ENCODE data around the gene RNFT1.
"Not testable (repeated sequence)": the region's sequence is repeated elsewhere in the genome, so short reads cannot be mapped to it uniquely, and the experiment has no call there.

RNFT1 gene

DNA sequence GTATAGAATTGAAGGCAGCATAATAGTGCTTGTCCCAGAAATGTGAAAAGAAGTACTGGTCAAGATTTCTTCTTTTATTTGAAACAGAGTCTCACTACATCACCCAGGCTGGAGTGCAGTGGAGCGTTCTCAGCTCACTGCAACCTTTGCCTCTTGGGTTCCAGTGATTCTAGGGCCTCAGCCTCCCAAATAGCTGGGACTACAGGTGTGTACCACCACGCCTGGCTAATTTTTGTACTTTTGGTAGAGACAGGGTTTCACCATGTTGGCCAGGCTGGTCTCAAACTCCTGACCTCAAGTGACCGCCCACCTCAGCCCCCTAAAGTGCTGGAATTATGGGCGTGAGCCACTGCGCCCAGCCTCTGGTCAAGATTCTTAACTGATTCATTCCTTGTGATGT is 43.9 kb downstream of the RNFT1 start:
- DNase-seq = not testable (repeated sequence)

DNA sequence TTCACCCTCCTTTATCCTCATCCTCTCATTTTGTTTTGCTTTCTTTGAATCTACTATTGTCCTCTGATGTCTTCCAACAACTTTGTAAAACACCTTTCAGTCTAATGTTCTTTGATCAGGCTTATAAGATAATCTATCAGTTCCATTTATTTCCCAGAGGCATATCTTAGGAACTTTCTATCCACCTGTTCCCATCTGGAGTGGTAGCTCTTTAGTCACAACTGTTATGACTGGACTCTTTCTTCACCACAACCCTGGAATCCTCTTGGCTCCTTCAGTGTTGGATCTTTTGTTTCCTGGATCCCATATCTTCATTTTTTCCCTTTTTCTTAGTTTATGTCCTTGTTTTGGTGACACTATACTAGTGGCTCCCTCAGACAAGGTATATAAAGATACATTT is 48.1 kb downstream of the RNFT1 start:
- DNase-seq = no peak

DNA sequence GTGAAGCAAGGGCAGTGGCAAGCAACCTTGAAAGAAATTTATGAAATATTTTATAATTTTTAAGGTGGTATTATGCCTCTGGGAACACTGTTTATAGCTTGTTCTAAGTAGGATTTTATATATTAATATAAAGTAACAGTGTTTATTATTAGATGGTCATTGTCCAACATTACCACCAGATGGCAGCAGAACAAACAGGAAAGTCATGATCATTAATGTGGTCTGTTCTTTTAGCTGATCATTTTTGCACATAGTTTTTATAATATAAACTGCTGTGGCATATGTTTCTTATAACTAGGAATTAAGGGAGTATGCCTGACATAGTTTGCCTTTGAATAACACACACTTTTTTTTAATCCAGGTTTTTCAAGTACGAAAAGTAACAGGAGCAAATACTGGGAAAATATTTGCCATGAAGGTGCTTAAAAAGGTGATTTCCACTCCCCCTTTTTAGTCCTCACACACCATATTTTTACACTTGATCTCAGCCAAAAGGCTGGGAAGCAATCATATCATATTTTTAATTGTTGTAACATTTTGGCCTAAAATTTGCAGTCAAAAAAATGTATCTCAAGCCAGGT is 50.2 kb downstream of the RNFT1 start:
- no peak for DNase-seq

DNA sequence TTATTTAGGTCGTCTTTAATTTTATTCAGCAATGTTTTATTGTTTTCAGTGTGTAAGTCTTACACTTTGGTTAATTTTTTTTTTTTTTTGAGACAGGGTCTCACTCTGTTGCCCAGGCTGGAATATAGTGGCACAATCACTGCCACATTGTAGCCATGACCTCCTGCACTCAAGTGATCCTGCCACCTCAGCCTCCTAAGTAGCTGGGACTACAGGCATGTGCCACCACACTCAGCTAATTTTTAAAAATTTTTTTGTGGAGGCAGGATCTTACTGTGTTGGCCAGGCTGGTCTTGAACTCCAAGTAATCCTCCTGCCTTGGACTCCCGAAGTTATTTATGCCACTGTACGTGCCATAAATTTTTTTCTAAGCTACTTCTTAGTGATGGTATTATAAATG is 57.1 kb downstream of the RNFT1 start:
- no peak for DNase-seq

DNA sequence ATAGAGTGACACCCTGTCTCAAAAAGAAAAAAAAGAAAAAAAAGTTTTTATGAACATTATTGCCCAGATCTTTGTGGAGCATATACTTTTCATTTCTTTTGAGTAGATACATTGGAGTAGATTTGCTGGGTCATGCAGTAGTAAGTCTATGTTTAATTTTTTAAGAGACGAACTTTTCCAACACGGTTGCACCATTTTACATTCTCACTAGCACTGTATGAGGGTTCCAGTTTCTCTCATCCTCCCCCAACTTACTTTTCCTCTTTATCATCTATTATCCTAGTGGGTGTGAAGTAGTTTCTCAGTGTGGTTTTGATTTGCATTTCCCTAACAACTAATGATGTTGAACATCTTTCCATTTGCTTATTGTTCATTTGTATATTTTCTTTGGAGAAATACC is 61.1 kb downstream of the RNFT1 start:
- DNase-seq = no peak
